Sigmoid colon (tissue), 7 donors: ENCODE results near the gene ZCCHC7. TPM values are rescaled to one million over a fixed set of nuclear protein-coding genes. Genes with fewer than 3 reads are reported as not detected.

Source experiments
- DNase-seq: peaks from one replicate; pipeline ENCODE4 v3.0.0-alpha.2; 2019
- H3K27ac ChIP-seq, 4 donors: fragments of 200-600 bp; sonication (generic); one replicate each; pipeline ENCODE4 v1.5.1; 2016 to 2019; ENCODE audit warnings: mild to moderate bottlenecking in 1 of 4
- H3K27me3 ChIP-seq, 3 donors: fragments of 200-600 bp; sonication (generic); one replicate each; pipeline ENCODE4 v1.5.1; 2019; ENCODE audit warnings: mild to moderate bottlenecking in 1 of 3
- H3K36me3 ChIP-seq, 4 donors: fragments of 200-600 bp; sonication (generic); one replicate each; pipeline ENCODE4 v1.5.1; 2016 to 2019
- H3K4me1 ChIP-seq, 4 donors: fragments of 200-600 bp; sonication (generic); one replicate each; pipeline ENCODE4 v1.5.1; 2017 to 2019
- H3K4me3 ChIP-seq, 4 donors: fragments of 200-600 bp; sonication (generic); one replicate each; pipeline ENCODE4 v1.5.1; 2017 to 2019; ENCODE audit warnings: mild to moderate bottlenecking in 2 of 4, moderate library complexity in 1 of 4
- H3K9me3 ChIP-seq, 4 donors: fragments of 200-600 bp in 3 of 4; sonication (generic) in 3 of 4; one replicate each; pipeline versions ENCODE4 v1.5.1 to v1.6.1; 2013 to 2019
- EP300 ChIP-seq, 4 donors: sonication (generic); formaldehyde crosslinking; IDR thresholded peaks; one replicate each; pipeline ENCODE4 v1.6.1; 2017; ENCODE audit warnings: antibody characterized with exemption in 4 of 4
- POLR2A ChIP-seq, 2 donors: fragments of 450-650 bp; IDR thresholded peaks; one replicate each; pipeline ENCODE4 v1.6.1; 2016; ENCODE audit warnings: antibody characterized with exemption in 2 of 2, mild to moderate bottlenecking in 2 of 2, moderate library complexity in 2 of 2
- POLR2AphosphoS5 ChIP-seq, 4 donors: sonication (generic); formaldehyde crosslinking; IDR thresholded peaks; one replicate each; pipeline ENCODE4 v1.6.1; 2017; ENCODE audit warnings: antibody characterized with exemption in 4 of 4
- WGBS, 2 donors: extraction: QIAGEN DNeasy Blood & Tissue Kit; methylation state at CpG; one replicate each; pipeline ENCODE4 v1.1.7; 2013; 5-methylcytosine and 5-hydroxymethylcytosine counted together
- intact Hi-C: fragments of 100-400 bp; cut with DNase I; formaldehyde crosslinking; loops from one replicate; pipeline ENCODE4 v1.15.1; 2023
- polyA plus RNA-seq, 3 donors: library from polyadenylated mRNA; stranded (reverse); fragments of 200-250 nt; gene quantifications; one replicate each; pipeline ENCODE4 v1.2.3, GENCODE V29; 2013
- total RNA-seq, 4 donors: library from RNA; depleted of rRNA; stranded (reverse); fragments of >200 nt; gene quantifications; one replicate each; pipeline ENCODE4 v1.1.0, GENCODE V29; 2016
- TF ChIP-seq, protein P1 (sequence below), 4 experiments: fragments of 450-650 bp in 3 of 4; fragments of 200-600 bp in 1 of 4; IDR thresholded peaks; one replicate each; pipeline ENCODE4 v1.5.1; 2016 to 2019; ENCODE audit warnings: antibody characterized with exemption in 4 of 4, mild to moderate bottlenecking in 3 of 4, moderate library complexity in 2 of 4
- donor health status: healthy with polysubstance abuse.
- donor health status: Bipolar disorder and iron deficiency.
- donor health status: healthy.

Gene ZCCHC7
- total and polyA plus RNA-seq, 7 donors, result 5.8 to 24.6 (median 19.1) TPM

DNA sequence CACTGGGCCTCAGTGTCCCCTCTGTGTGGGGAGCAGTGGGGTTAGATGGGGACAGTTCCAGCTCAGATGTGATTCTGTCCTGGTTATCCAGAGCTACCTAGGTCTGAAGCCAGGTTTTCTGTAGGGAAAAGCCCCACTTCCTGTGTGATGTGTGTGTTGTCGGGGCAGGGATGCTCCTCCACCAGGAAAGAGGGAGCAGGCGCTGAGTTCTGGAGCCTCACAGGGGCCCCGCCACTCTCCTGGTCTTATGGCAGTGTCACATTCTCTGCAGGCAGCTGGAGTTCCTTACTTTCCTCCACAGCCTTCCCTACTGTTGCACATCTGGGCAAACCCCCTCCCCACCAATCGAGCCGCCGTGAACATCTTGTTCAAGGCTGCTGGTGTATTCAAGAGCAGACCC lies 263.0 kb downstream of the ZCCHC7 start:
- DNase-seq, result no peak
- Histone ChIP-seq H3K36me3 (no peaks in the 10 kb centered on the region), H3K9me3 (no peaks in the 10 kb centered on the region), H3K4me3 (no peak overlapping the region), H3K27me3 (no peaks in the 10 kb centered on the region), H3K4me1 (no peaks in the 10 kb centered on the region), H3K27ac (no peak overlapping the region)
- TF ChIP-seq EP300 (IDR thresholded peaks at IDR 0.05) (no peak), POLR2AphosphoS5 (IDR thresholded peaks at IDR 0.05) (no peak), POLR2A (IDR thresholded peaks at IDR 0.05) (no peak)
- TF ChIP-seq, protein P1, sequence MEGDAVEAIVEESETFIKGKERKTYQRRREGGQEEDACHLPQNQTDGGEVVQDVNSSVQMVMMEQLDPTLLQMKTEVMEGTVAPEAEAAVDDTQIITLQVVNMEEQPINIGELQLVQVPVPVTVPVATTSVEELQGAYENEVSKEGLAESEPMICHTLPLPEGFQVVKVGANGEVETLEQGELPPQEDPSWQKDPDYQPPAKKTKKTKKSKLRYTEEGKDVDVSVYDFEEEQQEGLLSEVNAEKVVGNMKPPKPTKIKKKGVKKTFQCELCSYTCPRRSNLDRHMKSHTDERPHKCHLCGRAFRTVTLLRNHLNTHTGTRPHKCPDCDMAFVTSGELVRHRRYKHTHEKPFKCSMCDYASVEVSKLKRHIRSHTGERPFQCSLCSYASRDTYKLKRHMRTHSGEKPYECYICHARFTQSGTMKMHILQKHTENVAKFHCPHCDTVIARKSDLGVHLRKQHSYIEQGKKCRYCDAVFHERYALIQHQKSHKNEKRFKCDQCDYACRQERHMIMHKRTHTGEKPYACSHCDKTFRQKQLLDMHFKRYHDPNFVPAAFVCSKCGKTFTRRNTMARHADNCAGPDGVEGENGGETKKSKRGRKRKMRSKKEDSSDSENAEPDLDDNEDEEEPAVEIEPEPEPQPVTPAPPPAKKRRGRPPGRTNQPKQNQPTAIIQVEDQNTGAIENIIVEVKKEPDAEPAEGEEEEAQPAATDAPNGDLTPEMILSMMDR (IDR thresholded peaks at IDR 0.05), result no peak
- intact Hi-C loops, result no loop called here
- WGBS, 2 donors, result 83 to 91% methylated on average over 6 of the region's 6 CpGs

- intact Hi-C loops, result no loop called here
Observed at GRCh38 chr9:37383876-37384746, 263.7 kb downstream of the ZCCHC7 start.

GRCh38 chr9:37385286-37385685 lies 264.9 kb downstream of the ZCCHC7 start:
- H3K36me3 ChIP-seq, result no peaks in the 10 kb centered on the region
- H3K27ac ChIP-seq, result no peak overlapping the region
- no peak for DNase-seq
- no peaks in the 10 kb centered on the region for H3K9me3 ChIP-seq
- no peaks in the 10 kb centered on the region for H3K27me3 ChIP-seq
- intact Hi-C loops, result no loop called here
- no peaks in the 10 kb centered on the region for H3K4me1 ChIP-seq
- 76 to 88% methylated on average over 6 of the region's 6 CpGs for WGBS, 2 donors
- no peak overlapping the region for H3K4me3 ChIP-seq
- TF ChIP-seq POLR2A (IDR thresholded peaks at IDR 0.05) (no peak), POLR2AphosphoS5 (IDR thresholded peaks at IDR 0.05) (no peak), EP300 (IDR thresholded peaks at IDR 0.05) (no peak)
- TF ChIP-seq, protein P1 (IDR thresholded peaks at IDR 0.05), result no peak

More at GRCh38 chr9:37383876-37384746, 263.7 kb downstream of the ZCCHC7 start:
- Histone ChIP-seq H3K4me3 (no peak overlapping the region), H3K9me3 (no peaks in the 10 kb centered on the region), H3K27me3 (no peaks in the 10 kb centered on the region), H3K36me3 (no peaks in the 10 kb centered on the region), H3K27ac (no peak overlapping the region), H3K4me1 (no peaks in the 10 kb centered on the region)
- no peak for DNase-seq
- WGBS, 2 donors, result 82 to 94% methylated on average over 12 of the region's 12 CpGs
- TF ChIP-seq EP300 (IDR thresholded peaks at IDR 0.05) (no peak), POLR2A (IDR thresholded peaks at IDR 0.05) (no peak), POLR2AphosphoS5 (IDR thresholded peaks at IDR 0.05) (no peak)
- TF ChIP-seq, protein P1 (IDR thresholded peaks at IDR 0.05), result no peak

DNA sequence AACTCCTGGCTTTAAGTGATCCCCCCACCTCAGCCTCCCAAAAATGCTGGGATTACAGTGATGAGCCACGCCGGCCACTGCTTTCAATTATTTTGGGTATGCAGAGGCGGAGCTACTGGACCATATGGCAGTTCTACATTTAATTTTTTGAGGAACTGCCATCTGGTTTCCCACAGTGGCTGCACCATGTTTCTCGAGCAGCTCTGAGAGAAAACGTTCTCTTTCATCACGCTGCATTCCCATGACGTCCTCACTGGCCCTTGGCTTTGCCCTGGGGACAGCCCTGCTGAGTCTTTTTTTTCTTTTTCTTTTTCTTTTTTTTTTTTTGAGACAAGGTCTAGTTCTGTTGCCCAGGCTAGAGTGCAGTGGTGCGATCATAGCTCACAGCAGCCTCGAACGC lies 266.6 kb downstream of the ZCCHC7 start:
- DNase-seq, result no peak
- Histone ChIP-seq H3K36me3 (no peaks in the 10 kb centered on the region), H3K4me1 (no peaks in the 10 kb centered on the region), H3K4me3 (no peak overlapping the region), H3K27ac (no peak overlapping the region), H3K27me3 (no peaks in the 10 kb centered on the region), H3K9me3 (no peaks in the 10 kb centered on the region)
- intact Hi-C loops, result no loop called here
- TF ChIP-seq, protein P1 (IDR thresholded peaks at IDR 0.05), result no peak
- TF ChIP-seq POLR2AphosphoS5 (IDR thresholded peaks at IDR 0.05), result no peak
- TF ChIP-seq EP300 (IDR thresholded peaks at IDR 0.05), result no peak
- TF ChIP-seq POLR2A (IDR thresholded peaks at IDR 0.05), result no peak
- WGBS, 2 donors, result 77 to 91% methylated on average over 10 of the region's 10 CpGs
